Lower leg skin (tissue), 3 donors: ENCODE results near the gene ZNF813.
"Not testable (repeated sequence)": the region's sequence is repeated elsewhere in the genome, so short reads cannot be mapped to it uniquely, and the experiment has no call there.

Source experiments
- CTCF ChIP-seq, 3 donors: fragments of 450-650 bp; IDR thresholded peaks; one replicate each; pipeline ENCODE4 v1.5.1; 2016; ENCODE audit warnings: antibody characterized with exemption in 3 of 3, mild to moderate bottlenecking in 3 of 3, moderate library complexity in 2 of 3
- POLR2A ChIP-seq, 2 donors: fragments of 450-650 bp; IDR thresholded peaks; one replicate each; pipeline ENCODE4 v1.6.1; 2016 to 2017; ENCODE audit warnings: antibody characterized with exemption in 2 of 2, mild to moderate bottlenecking in 1 of 2, moderate library complexity in 1 of 2

- not testable (repeated sequence) for TF ChIP-seq CTCF, POLR2A (IDR thresholded peaks at IDR 0.05)
Observed at GRCh38 chr19:53504365-53504703, 36.8 kb downstream of the ZNF813 start.
